ENCODE results near the gene VCAN.

DNA sequence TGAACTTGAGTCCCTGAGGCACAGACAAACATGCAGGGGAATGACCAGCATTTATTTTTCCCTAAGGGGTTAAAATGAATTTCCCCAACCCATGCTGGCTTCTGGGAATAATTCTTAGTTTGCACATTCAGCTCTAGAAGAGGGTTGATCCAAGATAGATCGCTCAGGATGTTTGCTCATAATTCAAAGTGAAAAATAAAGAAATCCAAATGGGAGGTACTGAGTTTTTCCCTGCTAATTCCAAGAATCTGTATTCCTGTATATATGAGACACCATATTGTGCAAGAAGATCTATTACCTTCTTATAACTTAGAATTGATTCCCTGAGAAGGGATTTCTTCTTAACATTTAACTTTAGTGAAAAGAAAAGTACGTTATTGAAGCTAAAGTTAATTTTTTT is 96.2 kb downstream of the VCAN start:
- TF ChIP-seq, protein P1, sequence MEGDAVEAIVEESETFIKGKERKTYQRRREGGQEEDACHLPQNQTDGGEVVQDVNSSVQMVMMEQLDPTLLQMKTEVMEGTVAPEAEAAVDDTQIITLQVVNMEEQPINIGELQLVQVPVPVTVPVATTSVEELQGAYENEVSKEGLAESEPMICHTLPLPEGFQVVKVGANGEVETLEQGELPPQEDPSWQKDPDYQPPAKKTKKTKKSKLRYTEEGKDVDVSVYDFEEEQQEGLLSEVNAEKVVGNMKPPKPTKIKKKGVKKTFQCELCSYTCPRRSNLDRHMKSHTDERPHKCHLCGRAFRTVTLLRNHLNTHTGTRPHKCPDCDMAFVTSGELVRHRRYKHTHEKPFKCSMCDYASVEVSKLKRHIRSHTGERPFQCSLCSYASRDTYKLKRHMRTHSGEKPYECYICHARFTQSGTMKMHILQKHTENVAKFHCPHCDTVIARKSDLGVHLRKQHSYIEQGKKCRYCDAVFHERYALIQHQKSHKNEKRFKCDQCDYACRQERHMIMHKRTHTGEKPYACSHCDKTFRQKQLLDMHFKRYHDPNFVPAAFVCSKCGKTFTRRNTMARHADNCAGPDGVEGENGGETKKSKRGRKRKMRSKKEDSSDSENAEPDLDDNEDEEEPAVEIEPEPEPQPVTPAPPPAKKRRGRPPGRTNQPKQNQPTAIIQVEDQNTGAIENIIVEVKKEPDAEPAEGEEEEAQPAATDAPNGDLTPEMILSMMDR (conservative IDR thresholded peaks at IDR 0.05; ENCODE audit: low read depth, low read length), result no peak
- no peak for TF ChIP-seq CHD1 (IDR thresholded peaks at IDR 0.05; ENCODE audit: low read depth, low read length)
- TF ChIP-seq RFX5 (IDR thresholded peaks at IDR 0.05; ENCODE audit: low read depth, low read length), result no peak
- no peak for TF ChIP-seq POLR2A (IDR thresholded peaks at IDR 0.05; ENCODE audit: low read depth, low read length)
- TF ChIP-seq RCOR1 (IDR thresholded peaks at IDR 0.05; ENCODE audit: insufficient replicate concordance, low read length), result no peak

Data from IMR-90 (cell line).